ENCODE results near the gene FANCB.

The FANCB gene

GRCh38 chrX:14872851-14873675 is at the start of gene FANCB, which contains the start of gene MOSPD2:
Gene FANCB, minus strand, starts transcription at chrX:14873069. Its CDS starts 7,559 bp downstream, at chrX:14865510.
Gene MOSPD2, plus strand, starts transcription at chrX:14873421. Its CDS starts 108 bp downstream, at chrX:14873529.
- DNase-seq = peak; percentile 79

GRCh38 chrX:14922437-14922836 is 49.6 kb upstream of the FANCB start:
- no peak for DNase-seq

GRCh38 chrX:14920196-14920595 is 47.3 kb upstream of the FANCB start:
- no peak for DNase-seq

DNA sequence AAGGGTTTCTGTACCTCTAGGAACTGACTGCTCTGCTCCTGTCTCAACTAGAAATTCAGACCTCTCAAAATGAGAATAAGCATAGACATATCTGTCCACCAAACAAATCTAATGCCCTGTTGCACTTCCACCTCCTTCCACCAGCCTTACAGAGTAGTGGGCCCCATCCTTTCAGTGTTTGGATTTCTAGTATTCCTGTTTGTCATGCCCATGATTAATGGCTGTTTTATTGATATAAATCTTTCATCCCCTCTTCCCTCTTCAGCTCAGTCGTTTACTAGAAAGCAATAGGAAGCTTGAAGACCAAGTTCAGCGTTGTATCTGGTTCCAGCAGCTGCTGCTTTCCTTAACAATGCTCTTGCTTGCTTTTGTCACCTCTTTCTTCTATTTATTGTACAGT is 46.5 kb upstream of the FANCB start:
- no peak for DNase-seq

DNA sequence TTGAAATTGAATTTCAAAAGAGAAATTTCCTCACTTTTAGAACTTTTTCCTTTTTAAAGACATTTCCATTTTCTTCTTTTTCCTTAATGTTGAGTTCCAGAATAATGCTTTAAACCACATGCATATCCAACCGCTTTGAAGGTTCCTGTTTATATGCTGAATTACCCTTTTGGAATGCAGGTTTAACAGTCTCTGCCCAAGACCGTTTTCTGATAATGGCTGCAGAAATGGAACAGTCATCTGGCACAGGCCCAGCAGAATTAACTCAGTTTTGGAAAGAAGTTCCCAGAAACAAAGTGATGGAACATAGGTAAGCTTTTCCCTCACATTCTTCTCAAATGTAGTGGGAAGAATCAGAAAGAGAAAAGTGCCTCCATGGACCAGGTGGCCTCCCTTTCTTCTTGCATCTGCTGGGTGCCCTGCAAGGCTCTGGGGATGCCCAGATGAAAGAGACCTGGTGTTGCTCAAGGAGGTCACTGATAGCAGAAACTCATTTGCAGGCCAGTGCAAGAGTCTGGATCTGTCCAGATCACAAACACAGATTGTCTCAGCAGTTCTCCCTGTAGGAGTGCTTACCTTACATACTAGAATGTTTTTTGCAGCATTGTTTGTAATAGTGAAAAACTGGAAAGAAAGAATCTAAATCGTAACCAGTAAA is 43.3 kb upstream of the FANCB start:
- no peak for DNase-seq

DNA sequence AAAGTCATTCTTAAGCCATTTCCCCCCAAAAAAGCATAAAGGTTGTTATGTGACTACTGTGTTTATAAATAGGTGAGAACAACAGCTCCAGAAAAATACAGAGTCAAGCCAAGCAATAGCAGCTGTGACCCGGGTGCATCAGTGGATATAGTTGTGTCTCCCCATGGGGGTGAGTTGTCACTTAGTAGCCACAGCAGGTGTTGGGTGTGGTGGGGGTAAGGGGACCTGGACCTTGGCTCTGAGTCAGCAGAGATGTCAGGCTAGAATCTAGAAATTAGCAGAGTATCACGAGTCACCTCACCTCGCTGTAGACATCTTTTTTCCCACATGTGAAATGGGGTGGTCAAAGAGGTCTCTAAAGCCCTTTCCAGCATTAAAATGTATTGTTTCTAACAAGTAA is 42.7 kb upstream of the FANCB start:
- DNase-seq = no peak

DNA sequence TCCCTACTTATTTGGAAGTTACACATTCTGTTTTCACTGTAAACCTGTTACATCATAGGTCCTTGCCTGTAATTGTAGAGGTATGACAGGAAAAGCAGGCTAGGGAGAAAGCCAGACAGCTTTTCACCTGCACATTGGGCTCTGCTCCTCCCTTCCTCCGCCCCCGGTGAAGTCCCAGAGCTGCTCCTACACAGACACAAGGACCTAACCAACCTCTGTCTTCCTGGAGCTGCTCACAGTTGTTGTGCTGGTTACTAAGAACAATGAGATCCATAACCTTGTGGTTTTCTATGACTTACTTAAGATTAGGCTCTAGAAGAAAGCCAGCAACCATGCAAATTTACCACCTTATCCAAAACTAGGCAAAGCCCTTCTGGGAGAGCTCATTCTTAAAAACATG is 40.4 kb upstream of the FANCB start:
- DNase-seq = no peak

DNA sequence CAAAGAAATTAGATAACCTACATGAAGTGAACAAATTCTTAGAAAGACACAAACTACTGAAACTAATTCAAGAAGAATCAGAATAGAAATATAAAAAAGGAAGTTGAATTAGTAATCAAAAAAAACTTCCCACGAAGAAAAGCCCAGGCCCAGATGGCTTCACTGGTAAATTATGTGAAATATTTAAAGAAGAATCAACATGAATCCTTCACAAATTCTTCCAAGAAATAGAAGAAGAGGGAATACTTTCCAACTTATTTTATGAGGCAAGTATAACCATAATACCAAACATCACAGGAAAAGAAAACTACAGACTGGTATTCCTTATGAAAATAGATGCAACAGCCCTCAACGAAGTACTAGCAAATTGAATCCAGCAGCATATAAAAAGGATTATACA is 31.0 kb upstream of the FANCB start:
- DNase-seq = no peak

DNA sequence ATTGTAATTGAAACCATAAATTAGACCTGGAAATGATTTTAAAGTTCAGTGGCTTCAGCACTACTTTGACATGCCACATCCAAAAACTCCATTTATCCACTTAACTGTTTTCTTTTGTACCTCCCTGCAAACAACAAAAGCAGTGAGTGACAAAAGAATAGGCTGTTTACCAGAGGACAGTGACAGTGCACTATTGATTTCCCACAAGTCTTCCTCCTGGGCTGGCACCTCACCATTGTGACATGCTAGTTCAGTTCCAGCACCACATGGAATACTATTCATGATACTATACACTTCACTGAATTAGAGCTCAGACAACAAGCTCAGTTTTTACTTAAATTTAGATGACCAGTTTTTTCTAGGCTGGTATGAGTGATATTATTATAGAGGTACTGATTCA is 29.7 kb upstream of the FANCB start:
- DNase-seq = no peak

- DNase-seq = no peak
These were observed 26.7 kb upstream of the FANCB start for GRCh38 chrX:14899607-14900006.

DNA sequence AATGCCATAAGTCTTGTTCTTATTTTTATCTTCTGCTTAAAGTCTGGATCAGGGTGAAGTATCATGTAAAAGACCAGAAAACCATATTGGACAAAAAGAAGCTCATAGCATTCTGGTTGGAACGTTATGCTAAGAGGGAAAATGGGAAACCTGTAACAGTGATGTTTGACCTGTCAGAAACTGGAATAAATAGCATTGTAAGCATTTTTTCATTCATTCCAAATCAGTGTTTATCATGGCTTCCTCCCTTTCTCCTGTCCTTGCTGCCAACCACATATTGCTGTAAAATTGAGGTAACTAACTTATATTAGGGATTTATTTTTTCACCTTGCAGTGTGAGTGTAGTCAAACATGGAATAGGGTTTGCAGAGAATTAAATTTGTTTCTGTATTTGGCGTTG is 24.2 kb upstream of the FANCB start:
- DNase-seq = no peak

DNA sequence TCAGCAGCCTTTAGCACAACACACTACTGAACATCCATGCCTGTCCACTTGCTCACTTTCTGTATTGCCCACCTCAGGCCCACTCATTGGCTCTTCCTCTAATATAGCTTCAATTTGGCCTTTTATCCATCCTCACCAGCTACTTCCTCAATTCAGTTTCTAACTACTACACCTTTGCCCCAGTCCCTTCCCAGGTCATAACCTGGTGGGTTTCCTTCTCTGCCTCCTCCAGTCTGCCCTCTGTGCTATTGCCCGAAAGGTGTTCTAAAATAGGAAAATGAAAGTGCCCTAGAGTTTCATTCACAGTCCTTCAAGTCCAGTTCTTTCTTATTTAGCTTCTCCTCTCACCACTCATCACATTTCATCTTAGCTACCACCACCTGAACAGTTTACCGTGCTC is 23.4 kb upstream of the FANCB start:
- DNase-seq = no peak

DNA sequence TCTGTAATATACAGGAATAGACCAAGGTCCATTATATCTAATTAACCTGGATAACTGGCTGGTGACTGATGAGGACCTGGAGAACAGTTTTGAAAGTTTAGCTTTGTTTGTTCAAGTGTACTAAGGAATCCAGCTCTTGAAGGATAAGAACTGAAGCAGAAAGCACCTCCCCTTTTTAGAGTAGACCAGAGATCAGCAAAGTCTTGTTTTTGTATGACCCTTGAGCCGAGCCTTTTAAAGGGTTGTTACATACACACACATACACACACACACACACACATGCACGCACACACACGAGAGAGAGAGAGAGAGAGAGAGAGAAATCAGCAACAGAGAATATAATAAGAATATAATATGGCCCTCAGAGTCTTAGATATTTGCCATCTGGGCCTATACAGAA is 13.4 kb upstream of the FANCB start:
- DNase-seq = no peak

- DNase-seq = no peak
These were observed 11.8 kb upstream of the FANCB start for GRCh38 chrX:14884714-14885113.

- no peak for DNase-seq
These were observed 11.0 kb upstream of the FANCB start for GRCh38 chrX:14883826-14884225.

- DNase-seq = no peak
These were observed 2.8 kb upstream of the FANCB start for GRCh38 chrX:14875624-14876023.

DNA sequence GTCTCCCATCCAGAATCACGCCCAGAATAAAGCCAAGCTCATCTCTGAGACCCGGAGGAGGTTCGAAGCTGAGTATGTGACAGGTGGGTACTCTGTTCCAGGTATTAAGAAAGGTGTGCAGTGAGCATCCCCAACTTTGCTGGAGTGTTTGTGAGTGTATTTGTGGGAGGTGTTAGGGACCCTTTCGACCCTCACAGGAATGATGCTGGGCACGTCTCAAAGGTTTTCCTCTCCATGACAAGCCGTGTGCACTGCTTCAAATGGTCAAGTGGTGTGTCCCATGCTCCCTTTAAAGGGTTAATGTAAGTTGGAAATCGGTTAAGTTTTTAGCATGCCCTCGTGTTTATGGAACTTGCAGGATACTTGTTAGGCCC is 794 bp upstream of the FANCB start:
- DNase-seq = no peak

GRCh38 chrX:14872355-14872754 is 514 bp downstream of the FANCB start:
- no peak for DNase-seq

GRCh38 chrX:14871767-14872166 is 1.1 kb downstream of the FANCB start:
- no peak for DNase-seq

GRCh38 chrX:14865201-14865600 is 7.7 kb downstream of the FANCB start:
- no peak for DNase-seq

DNA sequence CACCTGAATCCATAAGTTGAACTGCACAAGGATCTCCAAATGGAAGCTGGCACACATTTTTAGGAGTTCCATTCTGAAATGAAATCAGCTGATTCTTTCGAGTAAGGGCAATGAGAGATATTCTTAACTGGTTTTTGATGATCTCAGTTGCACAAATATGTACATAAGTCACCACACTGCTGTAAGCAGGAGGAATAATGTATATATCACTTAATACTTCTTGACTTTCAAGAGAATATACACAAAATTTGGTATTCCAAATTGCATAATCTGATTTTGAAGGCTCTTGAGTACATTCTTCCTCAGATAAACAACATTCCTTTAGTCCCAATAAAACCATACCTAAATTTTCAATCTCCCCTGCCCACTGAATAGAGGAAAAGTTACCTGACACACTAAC is 8.2 kb downstream of the FANCB start:
- no peak for DNase-seq

GRCh38 chrX:14851526-14851925 is 21.3 kb downstream of the FANCB start:
- no peak for DNase-seq

DNA sequence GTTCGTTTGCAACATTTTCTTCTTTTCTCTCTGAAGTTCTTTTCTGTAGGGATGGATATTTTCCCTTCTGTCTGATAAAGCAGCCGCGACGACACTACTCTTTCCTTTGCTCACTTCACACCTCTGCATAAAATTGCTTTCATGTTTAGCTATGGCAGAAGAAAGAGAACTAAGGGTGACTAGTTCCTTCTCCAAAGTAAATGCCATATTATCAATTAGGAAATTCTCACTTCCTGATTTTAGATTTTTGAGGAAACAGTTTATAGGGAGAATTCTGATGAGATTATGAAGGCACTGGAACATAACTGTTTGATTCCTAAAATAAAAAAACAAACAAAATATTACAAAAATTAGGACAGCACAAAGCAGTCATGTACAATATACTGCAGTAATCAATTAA is 29.2 kb downstream of the FANCB start:
- no peak for DNase-seq

GRCh38 chrX:14837155-14837554 is 35.7 kb downstream of the FANCB start:
- no peak for DNase-seq

DNA sequence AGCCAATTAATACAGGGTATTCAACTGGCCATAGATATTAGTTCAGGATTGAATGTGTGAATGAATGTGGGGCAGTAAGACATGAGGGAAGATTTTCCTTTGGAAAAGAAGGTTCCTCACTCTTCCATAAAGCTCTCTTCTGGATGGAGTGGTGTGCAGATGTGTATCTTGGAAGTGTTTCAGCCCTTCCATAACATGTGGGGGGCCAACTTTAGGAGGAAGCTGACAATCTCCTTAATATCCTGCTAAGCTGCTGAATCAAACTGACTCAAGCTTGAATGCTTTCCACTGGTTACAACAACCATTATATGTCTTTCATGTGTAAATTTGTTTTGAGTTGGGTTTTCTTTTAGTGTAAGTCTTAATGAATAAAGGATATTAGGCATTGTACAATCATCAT is 40.3 kb downstream of the FANCB start:
- no peak for DNase-seq

All from NCI-H1694 (cell line).